OCI-LY7 (cell line): ENCODE results near the gene SLC27A1. TPM values are rescaled to one million over a fixed set of nuclear protein-coding genes. Genes with fewer than 3 reads are reported as not detected.

Source experiments
- BruUV-seq: library from RNA; stranded (reverse); fragments of 400-500 nt; replicated peaks from 2 replicates; lab custom pipeline; 2021; lab: Mats Ljungman, UMichigan
- CTCF ChIA-PET: fragments of 300-600 bp; sonication (Branson Sonifier 250); formaldehyde crosslinking; loops from one replicate; lab custom pipeline; 2022; ENCODE audit warnings: antibody characterized with exemption; ENCODE audit not compliant: unreplicated experiment; lab: Charles Lee
- POLR2A ChIA-PET: fragments of 300-600 bp; sonication (Branson Sonifier 250); formaldehyde crosslinking; loops from one replicate; lab custom pipeline; 2022; ENCODE audit warnings: antibody characterized with exemption; lab: Charles Lee
- DNase-seq: peaks from one replicate; pipeline ENCODE4 v3.0.0-alpha.2; 2015; ENCODE audit warnings: low spot score
- H2AFZ ChIP-seq: fragments of 200-600 bp; sonication (generic), shearing (Covaris generic); 2 replicates; pipeline ENCODE4 v1.6.1; 2014; ENCODE audit warnings: mild to moderate bottlenecking, antibody characterized with exemption, low read length, moderate library complexity
- H3K27ac ChIP-seq: fragments of 200-600 bp; sonication (generic); 2 replicates; pipeline ENCODE4 v1.5.1; 2014; ENCODE audit warnings: mixed run types, low read depth, mild to moderate bottlenecking, moderate library complexity, low read length, inconsistent platforms; ENCODE audit not compliant: poor library complexity, severe bottlenecking
- H3K36me3 ChIP-seq: fragments of 200-600 bp; sonication (generic); 2 replicates; pipeline ENCODE4 v1.6.1; 2014; ENCODE audit warnings: mild to moderate bottlenecking, antibody characterized with exemption, low read length, moderate library complexity, mixed read lengths; ENCODE audit not compliant: insufficient read depth
- H3K4me1 ChIP-seq: fragments of 200-600 bp; sonication (generic); 2 replicates; pipeline ENCODE4 v1.5.1; 2014; ENCODE audit warnings: mild to moderate bottlenecking, low read length; ENCODE audit not compliant: insufficient read depth, poor library complexity, severe bottlenecking
- H3K4me2 ChIP-seq: fragments of 200-600 bp; sonication (generic); 2 replicates; pipeline ENCODE4 v1.6.1; 2014; ENCODE audit warnings: mild to moderate bottlenecking, low read length
- H3K4me3 ChIP-seq: fragments of 200-600 bp; sonication (generic); 2 replicates; pipeline ENCODE4 v1.5.1; 2014; ENCODE audit warnings: mild to moderate bottlenecking, low read depth, low read length; ENCODE audit not compliant: poor library complexity, severe bottlenecking
- H3K79me2 ChIP-seq: fragments of 200-600 bp; sonication (generic); 2 replicates; pipeline ENCODE4 v1.6.1; 2016; ENCODE audit warnings: low read depth, mild to moderate bottlenecking, low read length, moderate library complexity, mixed read lengths; ENCODE audit not compliant: insufficient read depth
- H3K9me2 ChIP-seq: fragments of 200-600 bp; sonication (generic); 2 replicates; pipeline ENCODE4 v1.6.1; 2016; ENCODE audit warnings: mild to moderate bottlenecking, low read length, mixed read lengths; ENCODE audit not compliant: insufficient read depth
- H3K9me3 ChIP-seq: fragments of 200-600 bp; sonication (generic); 2 replicates; pipeline ENCODE4 v1.6.1; 2014; ENCODE audit warnings: mild to moderate bottlenecking, mixed run types, low read length, mixed read lengths
- H4K20me1 ChIP-seq: fragments of 200-600 bp; sonication (generic); 2 replicates; pipeline ENCODE4 v1.6.1; 2014; ENCODE audit warnings: mild to moderate bottlenecking, antibody characterized with exemption, low read length, moderate library complexity, mixed read lengths; ENCODE audit not compliant: insufficient read depth
- CTCF ChIP-seq: fragments of 200-600 bp; sonication (generic); conservative IDR thresholded peaks from 2 replicates; pipeline ENCODE4 v1.5.1; 2014; ENCODE audit warnings: mild to moderate bottlenecking, antibody characterized with exemption, low read length, moderate library complexity, mixed read lengths
- EZH2phosphoT487 ChIP-seq: fragments of 200-600 bp; sonication (generic); IDR thresholded peaks from 2 replicates; pipeline ENCODE4 v1.6.1; 2018; ENCODE audit warnings: low read depth, borderline replicate concordance, mild to moderate bottlenecking, mixed run types, antibody characterized with exemption, low read length, moderate library complexity, mixed read lengths
- intact Hi-C: fragments of 100-400 bp; cut with micrococcal nuclease; formaldehyde crosslinking; loops from one replicate; pipeline ENCODE4 v1.10.0; 2022; ENCODE audit not compliant: unreplicated experiment
- total RNA-seq, 2 experiments: library from RNA; depleted of rRNA in 1 of 2; stranded (reverse); fragments of >200 nt in 1 of 2; shearing (Covaris generic) in 1 of 2; gene quantifications; 2 replicates each; pipeline ENCODE4 v1.2.3, GENCODE V29; 2014 to 2022

Gene SLC27A1
- total RNA-seq, 2 experiments from 2014 or later, result 2.5 to 3.2 TPM

DNA sequence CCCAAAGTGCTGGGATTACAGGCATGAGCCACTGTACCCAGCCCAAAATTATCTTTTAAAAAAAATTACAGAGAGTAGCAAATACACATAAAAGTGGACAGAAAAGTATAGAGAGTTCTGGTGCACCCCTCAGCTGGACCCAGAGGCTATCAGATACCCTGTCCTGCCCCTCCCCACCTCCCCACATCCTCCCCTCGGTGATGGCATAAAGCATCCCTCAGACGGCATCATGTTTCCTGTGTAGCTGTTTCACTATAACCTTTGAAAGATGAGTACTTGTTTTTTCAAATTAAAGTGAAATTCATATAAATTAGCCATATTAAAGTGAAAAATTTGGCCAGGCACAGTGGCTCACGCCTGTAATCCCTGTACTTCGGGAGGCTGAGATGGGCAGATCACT, 20.1 kb downstream of the SLC27A1 start:
- H3K9me3 ChIP-seq, result no peaks in the 10 kb centered on the region
- no peaks in the 10 kb centered on the region for H3K9me2 ChIP-seq
- BruUV-seq, result no TSS peak
- DNase-seq, result no peak
- no peak overlapping the region for H3K4me3 ChIP-seq
- H4K20me1 ChIP-seq, result no peaks in the 10 kb centered on the region
- intact Hi-C loops, result no loop called here
- ChIA-PET POLR2A (no interaction called here), CTCF (no interaction called here)
- H3K27ac ChIP-seq, result no peak overlapping the region
- no peak overlapping the region for H2AFZ ChIP-seq
- H3K4me1 ChIP-seq, result peaks cover 26% of the 10 kb centered on the region
- H3K36me3 ChIP-seq, result no peaks in the 10 kb centered on the region
- no peaks in the 10 kb centered on the region for H3K79me2 ChIP-seq
- no peak for TF ChIP-seq CTCF
- TF ChIP-seq EZH2phosphoT487, result no peak
- H3K4me2 ChIP-seq, result no peak overlapping the region

DNA sequence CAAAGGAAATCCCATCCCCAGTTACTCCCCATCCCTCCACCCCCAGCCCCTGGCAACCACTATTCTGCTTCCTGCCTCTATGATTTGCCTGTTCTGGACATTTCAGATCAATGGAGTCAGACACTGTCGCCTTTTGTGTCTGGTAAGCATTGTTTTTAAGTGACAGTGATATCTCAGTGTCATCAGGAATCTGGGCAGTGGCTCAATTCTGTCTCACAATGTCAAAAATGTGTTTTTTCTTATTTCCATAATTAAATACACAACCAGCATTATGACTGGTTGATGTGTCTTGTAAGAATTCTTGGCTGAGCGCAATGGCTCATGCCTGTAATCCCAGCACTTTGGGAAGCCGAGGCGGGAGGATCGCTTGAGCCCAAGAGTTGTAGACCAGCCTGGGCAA, 21.0 kb downstream of the SLC27A1 start:
- POLR2A ChIA-PET, result no interaction called here
- no peaks in the 10 kb centered on the region for H3K9me3 ChIP-seq
- intact Hi-C loops, result no loop called here

More for the DNA sequence above, 21.0 kb downstream of the SLC27A1 start:
- Histone ChIP-seq H3K79me2 (no peaks in the 10 kb centered on the region), H3K4me3 (no peak overlapping the region), H3K4me2 (no peak overlapping the region), H2AFZ (no peak overlapping the region), H3K9me2 (no peaks in the 10 kb centered on the region), H3K4me1 (peaks cover 30% of the 10 kb centered on the region), H3K27ac (no peak overlapping the region), H4K20me1 (no peaks in the 10 kb centered on the region), H3K36me3 (no peaks in the 10 kb centered on the region)
- no TSS peak for BruUV-seq
- CTCF ChIA-PET, result no interaction called here
- no peak for TF ChIP-seq CTCF
- TF ChIP-seq EZH2phosphoT487, result no peak
- DNase-seq, result no peak
